H1 (cell line): ENCODE data around the gene BAD. TPM values are rescaled to one million over a fixed set of nuclear protein-coding genes. Genes with fewer than 3 reads are reported as not detected.

ENCODE experiments used
- CTCF ChIA-PET: fragments of 300-600 bp; sonication (Branson Sonifier 250); formaldehyde crosslinking; loops from one replicate; lab custom pipeline; 2021; ENCODE audit not compliant: partially characterized antibody; lab: Charles Lee
- POLR2A ChIA-PET: fragments of 300-600 bp; sonication (Branson Sonifier 250); formaldehyde crosslinking; loops from one replicate; lab custom pipeline; 2021; ENCODE audit warnings: inconsistent platforms; ENCODE audit not compliant: partially characterized antibody; lab: Charles Lee
- DNase-seq, 2 experiments: peaks; one replicate each; pipeline versions ENCODE4 v3.0.0 to v3.0.0-alpha.2; 2010 to 2022; ENCODE audit warnings: low spot score in 2 of 2, low read depth in 1 of 2, mixed read lengths in 1 of 2
- FAIRE-seq: peaks from 2 replicates; lab custom pipeline; 2011; peaks lifted over from hg19 to GRCh38; lab: Jason Lieb, UNC
- H2AFZ ChIP-seq: 2 replicates; pipeline ENCODE4 v1.8.1; 2012; ENCODE audit warnings: low read length, inconsistent platforms
- H2AK5ac ChIP-seq: 2 replicates; pipeline ENCODE4 v1.6.1; 2013; ENCODE audit warnings: low read depth, low read length
- H2BK120ac ChIP-seq: replicated peaks from 2 replicates; pipeline ENCODE3; 2013; ENCODE audit warnings: low read depth, low read length, inconsistent platforms
- H2BK12ac ChIP-seq: 2 replicates; pipeline ENCODE4 v1.6.1; 2013; ENCODE audit warnings: low read depth, low read length
- H2BK15ac ChIP-seq: 2 replicates; pipeline ENCODE4 v1.6.1; 2013; ENCODE audit warnings: low read length
- H2BK20ac ChIP-seq: 2 replicates; pipeline ENCODE4 v1.6.1; 2013; ENCODE audit warnings: low read length
- H2BK5ac ChIP-seq: 2 replicates; pipeline ENCODE4 v1.6.1; 2013; ENCODE audit warnings: low read depth, low read length
- H3K14ac ChIP-seq: 2 replicates; pipeline ENCODE4 v1.6.1; 2013; ENCODE audit warnings: inconsistent platforms; ENCODE audit not compliant: insufficient read length
- H3K18ac ChIP-seq: 2 replicates; pipeline ENCODE4 v1.6.1; 2013; ENCODE audit warnings: low read length; ENCODE audit errors: extremely low read depth
- H3K23ac ChIP-seq: 2 replicates; pipeline ENCODE4 v1.6.1; 2013; ENCODE audit warnings: inconsistent platforms; ENCODE audit not compliant: insufficient read length
- H3K23me2 ChIP-seq: 2 replicates; pipeline ENCODE4 v1.6.1; 2013; ENCODE audit warnings: low read depth, low read length
- H3K27ac ChIP-seq: 2 replicates; pipeline ENCODE4 v1.6.1; 2011; ENCODE audit warnings: low read depth, low read length, inconsistent platforms
- H3K27me3 ChIP-seq, 4 experiments: replicated peaks in 1 of 4; 1 replicate in 1 of 4; 2 replicates in 3 of 4; pipeline versions ENCODE4 v1.6.1 to v1.8.1; 2011 to 2013; ENCODE audit warnings: low read length in 3 of 4, mild to moderate bottlenecking in 3 of 4, inconsistent platforms in 2 of 4, mixed read lengths in 2 of 4, moderate library complexity in 1 of 4; ENCODE audit not compliant: control insufficient read depth in 3 of 4, insufficient read depth in 3 of 4; ENCODE audit errors: extremely low read depth in 1 of 4
- H3K36me3 ChIP-seq, 4 experiments: 2 replicates each; pipeline versions ENCODE4 v1.6.1 to v1.8.1; 2011 to 2013; ENCODE audit warnings: mild to moderate bottlenecking in 4 of 4, low read length in 3 of 4, moderate library complexity in 2 of 4, control low read depth in 1 of 4, inconsistent platforms in 1 of 4; ENCODE audit not compliant: insufficient read depth in 4 of 4, control insufficient read depth in 2 of 4
- H3K4ac ChIP-seq: replicated peaks from 2 replicates; pipeline ENCODE3; 2013; ENCODE audit warnings: low read length, low read depth, mixed read lengths, inconsistent platforms; ENCODE audit not compliant: insufficient read length
- H3K4me1 ChIP-seq, 4 experiments: replicated peaks in 1 of 4; 1 replicate in 1 of 4; 2 replicates in 3 of 4; pipeline versions ENCODE4 v1.6.1 to v1.8.1; 2011 to 2013; ENCODE audit warnings: low read length in 3 of 4, inconsistent platforms in 2 of 4, mixed read lengths in 1 of 4; ENCODE audit not compliant: insufficient read depth in 4 of 4, control insufficient read depth in 3 of 4
- H3K4me2 ChIP-seq, 2 experiments: 2 replicates each; pipeline versions ENCODE4 v1.6.1 to v1.8.1; 2011 to 2013; ENCODE audit warnings: low read depth in 2 of 2, low read length in 2 of 2, control low read depth in 1 of 2, inconsistent platforms in 1 of 2, mild to moderate bottlenecking in 1 of 2; ENCODE audit not compliant: insufficient read depth in 1 of 2
- H3K4me3 ChIP-seq, 4 experiments: fragments of 200-600, 300-600 bp in 1 of 4; sonication (generic), shearing (Covaris generic), sonication (Bioruptor Twin) in 1 of 4; 2 replicates each; pipeline versions ENCODE4 v1.5.1 to v1.8.1; 2011 to 2016; ENCODE audit warnings: low read length in 4 of 4, low read depth in 3 of 4, control low read depth in 2 of 4, inconsistent platforms in 2 of 4, mild to moderate bottlenecking in 2 of 4, mixed read lengths in 1 of 4, moderate library complexity in 1 of 4; ENCODE audit not compliant: insufficient read depth in 2 of 4; ENCODE audit errors: extremely low read depth in 1 of 4
- H3K56ac ChIP-seq: replicated peaks from 2 replicates; pipeline ENCODE3; 2013; ENCODE audit warnings: low read depth, mild to moderate bottlenecking, mixed read lengths, low read length, inconsistent platforms; ENCODE audit not compliant: insufficient read length
- H3K79me1 ChIP-seq: 2 replicates; pipeline ENCODE4 v1.6.1; 2013; ENCODE audit warnings: low read depth, low read length, control low read depth
- H3K79me2 ChIP-seq, 2 experiments: 2 replicates each; pipeline versions ENCODE4 v1.6.1 to v1.8.1; 2012 to 2013; ENCODE audit warnings: low read length in 2 of 2, mild to moderate bottlenecking in 2 of 2, inconsistent platforms in 1 of 2; ENCODE audit not compliant: insufficient read depth in 2 of 2, control insufficient read depth in 1 of 2
- H3K9ac ChIP-seq, 4 experiments: replicated peaks in 1 of 4; 1 replicate in 1 of 4; 2 replicates in 3 of 4; pipeline versions ENCODE4 v1.6.1 to v1.8.1; 2011 to 2013; ENCODE audit warnings: low read depth in 3 of 4, low read length in 3 of 4, control low read depth in 2 of 4, mild to moderate bottlenecking in 2 of 4, moderate library complexity in 2 of 4, inconsistent platforms in 1 of 4; ENCODE audit errors: extremely low read depth in 1 of 4
- H3K9me3 ChIP-seq, 2 experiments: 2 replicates each; pipeline versions ENCODE4 v1.6.1 to v1.8.1; 2012 to 2013; ENCODE audit warnings: mild to moderate bottlenecking in 2 of 2, moderate library complexity in 2 of 2, control low read depth in 1 of 2, inconsistent platforms in 1 of 2, low read depth in 1 of 2, low read length in 1 of 2, mixed read lengths in 1 of 2; ENCODE audit not compliant: insufficient read depth in 2 of 2
- H4K20me1 ChIP-seq, 2 experiments: replicated peaks in 1 of 2; 2 replicates each; pipeline versions ENCODE3 to v1.8.1; 2011 to 2013; ENCODE audit warnings: inconsistent platforms in 2 of 2, low read length in 2 of 2, mild to moderate bottlenecking in 1 of 2; ENCODE audit not compliant: insufficient read depth in 2 of 2, control insufficient read depth in 1 of 2
- H4K5ac ChIP-seq: 2 replicates; pipeline ENCODE4 v1.6.1; 2013; ENCODE audit warnings: low read length, low read depth, mixed read lengths, inconsistent platforms; ENCODE audit not compliant: insufficient read length
- H4K8ac ChIP-seq: 2 replicates; pipeline ENCODE4 v1.8.0; 2013; ENCODE audit warnings: mild to moderate bottlenecking, moderate library complexity, low read length, inconsistent platforms; ENCODE audit not compliant: insufficient read depth; ENCODE audit errors: extremely low read depth
- H4K91ac ChIP-seq: replicated peaks from 2 replicates; pipeline ENCODE3; 2013; ENCODE audit warnings: low read length, mixed read lengths, inconsistent platforms; ENCODE audit not compliant: insufficient read length
- MAX ChIP-seq: IDR thresholded peaks from 2 replicates; pipeline ENCODE4 v1.6.1; 2012; ENCODE audit warnings: inconsistent platforms
- SIX5 ChIP-seq: IDR thresholded peaks from 2 replicates; pipeline ENCODE4 v1.6.1; 2011; ENCODE audit warnings: mild to moderate bottlenecking, low read depth, low read length
- ZNF274 ChIP-seq: IDR thresholded peaks from 2 replicates; pipeline ENCODE4 v1.7.0; 2012; ENCODE audit warnings: low read length, borderline replicate concordance; ENCODE audit errors: extremely low read depth
- WGBS, 2 experiments: shearing (Covaris generic) in 1 of 2; methylation state at CpG; one replicate each; pipeline versions ENCODE4 v1.1.6 to v1.1.7; 2013 to 2015; ENCODE audit warnings: low lambda C conversion rate in 2 of 2, mixed read lengths in 2 of 2, inconsistent platforms in 1 of 2, low coverage in 1 of 2, missing lambda C conversion rate in 1 of 2; ENCODE audit not compliant: insufficient replicate concordance in 2 of 2, insufficient coverage in 1 of 2, insufficient read length in 1 of 2; ENCODE audit errors: extremely low coverage in 1 of 2, missing lambda C conversion rate in 1 of 2; 5-methylcytosine and 5-hydroxymethylcytosine counted together
- polyA plus RNA-seq, 7 experiments: library from polyadenylated mRNA; depleted of rRNA in 3 of 7; stranded (reverse) in 5 of 7; unstranded in 2 of 7; fragments of >200 nt in 5 of 7; fragments of 200-250 nt in 2 of 7; gene quantifications; 1 replicate in 5 of 7; 2 replicates in 1 of 7; 4 replicates in 1 of 7; pipeline versions ENCODE4 v1.2.1 to v1.2.3, GENCODE V29; 2011 to 2013; ENCODE audit warnings: missing spikeins in 2 of 7, mixed read lengths in 2 of 7
- total RNA-seq: library from RNA; stranded (reverse); fragmentation: NEBNext Ultra II Directional; extraction: Animal tissue kit (Norgen Biotek cat#: 25700); gene quantifications from 2 replicates; pipeline ENCODE4 v1.2.1, GENCODE V29; 2021

The BAD gene
- total and polyA plus RNA-seq, 2 of the 8 experiments (the other 6 are each of a cell fraction or from before 2014, with no cell fraction given): 23.1 to 33.7 TPM

DNA sequence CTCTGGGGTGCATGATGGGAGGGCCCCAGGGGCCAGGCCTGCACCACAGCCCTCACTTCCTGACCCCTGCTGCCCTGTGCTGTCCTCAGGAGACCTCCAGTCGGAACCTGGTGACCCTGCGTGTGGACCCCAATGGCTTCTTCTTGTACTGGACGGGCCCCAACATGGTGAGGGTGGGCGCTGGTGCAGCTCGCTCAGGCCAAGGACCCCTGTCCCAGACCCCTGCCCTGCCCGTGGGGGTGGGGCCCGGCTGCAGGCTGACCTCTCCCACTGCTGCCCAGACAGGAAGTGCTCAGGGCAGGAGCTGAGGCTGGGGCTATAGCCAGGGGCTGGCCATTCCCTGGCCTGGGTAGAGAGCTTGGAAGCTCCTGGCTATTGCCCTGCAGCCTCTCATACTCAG is 30.1 kb downstream of the BAD start:
- H3K4me3 ChIP-seq: no peak overlapping the region
- peaks cover 10 to 22% of the 10 kb centered on the region in 2 experiments for H4K20me1 ChIP-seq
- no peak overlapping the region for H2BK20ac ChIP-seq
- WGBS, 2 experiments: 92% methylated on average over 7 of the region's 7 CpGs; no CpG with 5 or more reads in 1 of the 2 experiments
- H3K23ac ChIP-seq: no peak overlapping the region
- peaks cover 2% of the 10 kb centered on the region; the same call in 1 of the 2 replicates for H3K79me1 ChIP-seq
- no peak overlapping the region for H2BK120ac ChIP-seq
- H3K56ac ChIP-seq: no peak overlapping the region
- no peak overlapping the region for H2AK5ac ChIP-seq
- H3K36me3 ChIP-seq: peaks cover 12 to 44% (median 24%) of the 10 kb centered on the region in 4 experiments
- H3K23me2 ChIP-seq: peaks cover 10% of the 10 kb centered on the region; the same call in 1 of the 2 replicates
- H3K4me1 ChIP-seq: peaks cover 0 to 23% (median 18%) of the 10 kb centered on the region in 4 experiments; a peak in 6 of 7 replicates
- DNase-seq: no peak
- FAIRE-seq: no peak
- no peak overlapping the region for H3K14ac ChIP-seq
- H3K27ac ChIP-seq: no peak overlapping the region
- no peak overlapping the region for H4K91ac ChIP-seq
- no peak overlapping the region for H3K9ac ChIP-seq
- no peak overlapping the region for H2BK5ac ChIP-seq
- H4K8ac ChIP-seq: no peak overlapping the region
- CTCF ChIA-PET: interaction anchor here (0.6 to 5.9 kb wide), 9 partner anchors 11 to 101 kb away, joined by 3 to 62 read pairs (median 4); no protein-coding TSS in a partner anchor
- no peak overlapping the region for H3K18ac ChIP-seq
- H3K4ac ChIP-seq: no peak overlapping the region
- no peak overlapping the region for H2BK12ac ChIP-seq
- no peaks in the 10 kb centered on the region for H3K9me3 ChIP-seq
- POLR2A ChIA-PET: interaction anchor here (0.7 to 7.1 kb wide), 4 partner anchors 10 to 49 kb away, joined by 3 to 101 read pairs (median 20); partner anchors contain the start of genes FKBP2 and PPP1R14B
- no peak overlapping the region for H4K5ac ChIP-seq
- no peak for TF ChIP-seq SIX5
- TF ChIP-seq ZNF274: no peak
- no peak for TF ChIP-seq MAX
- no peak overlapping the region for H3K4me2 ChIP-seq
- H3K27me3 ChIP-seq: no peaks in the 10 kb centered on the region
- no peak overlapping the region for H2AFZ ChIP-seq
- H2BK15ac ChIP-seq: no peak overlapping the region
- H3K79me2 ChIP-seq: peaks cover 0 to 23% of the 10 kb centered on the region in 2 experiments; a peak in 1 of 4 replicates
